Right cardiac atrium (tissue), 5 donors: ENCODE measurements around the gene TBC1D22A. TPM values are rescaled to one million over a fixed set of nuclear protein-coding genes. Genes with fewer than 3 reads are reported as not detected.
A peak's percentile ranks its signal among the peaks of the same experiment; 100 is the strongest.

Experiments used
- ATAC-seq, 2 donors: fragments of 200-7000 bp; cut with Tn5 transposase; one replicate each; pipeline versions ENCODE4 v1.8.0 to v1.9.1; 2020; ENCODE audit warnings: moderate library complexity in 2 of 2, mild to moderate bottlenecking in 1 of 2
- DNase-seq, 3 donors: peaks; one replicate each; pipeline ENCODE4 v3.0.0-alpha.2; 2020
- H3K27ac ChIP-seq: one replicate; pipeline ENCODE4 v1.5.1; 2013; ENCODE audit warnings: mild to moderate bottlenecking, low read length, control low read depth, moderate library complexity
- H3K27me3 ChIP-seq: one replicate; pipeline ENCODE4 v1.6.1; 2013; ENCODE audit not compliant: control insufficient read depth, insufficient read depth
- H3K4me1 ChIP-seq: one replicate; pipeline ENCODE4 v1.6.1; 2013; ENCODE audit warnings: low read length; ENCODE audit not compliant: control insufficient read depth, insufficient read depth
- H3K4me3 ChIP-seq: one replicate; pipeline ENCODE4 v1.5.1; 2013; ENCODE audit warnings: low read length, control low read depth
- H3K9me3 ChIP-seq: one replicate; pipeline ENCODE4 v1.6.1; 2013; ENCODE audit warnings: low read length; ENCODE audit not compliant: control insufficient read depth
- WGBS: extraction: QIAGEN DNeasy Blood & Tissue Kit; methylation state at CpG from one replicate; pipeline ENCODE4 v1.1.7; 2013; 5-methylcytosine and 5-hydroxymethylcytosine counted together
- intact Hi-C, 4 donors: fragments of 100-400 bp; cut with DNase I; formaldehyde crosslinking; loops; one replicate each; pipeline versions ENCODE4 v1.11.0 to v1.14.0; 2022 to 2023
- polyA plus RNA-seq: library from polyadenylated mRNA; stranded (reverse); fragments of 200-250 nt; gene quantifications from one replicate; pipeline ENCODE4 v1.2.3, GENCODE V29; 2013
- total RNA-seq, 4 donors: library from RNA; stranded (reverse); fragmentation: NEBNext Ultra II Directional; extraction: Animal tissue kit (Norgen Biotek cat#: 25700); gene quantifications; one replicate each; pipeline ENCODE4 v1.2.1, GENCODE V29; 2021
- donor health status: healthy with polysubstance abuse.
- donor health status: DM: no; HTN: yes; CAD: no.
- donor health status: DM: no; HTN: no; CAD: no.
- donor health status: DM: no; HTN: yes; CAD: no; lungs with severe emphysema.
- donor health status: DM: yes; HTN: yes; CAD: no.

The TBC1D22A gene
- total and polyA plus RNA-seq, 5 donors: 12.0 to 17.3 (median 15.7) TPM

GRCh38 chr22:46969491-46969890, 207.0 kb downstream of the TBC1D22A start:
- intact Hi-C loops: no loop called here
- H3K4me3 ChIP-seq: no peak overlapping the region
- 95% methylated on average over 4 of the region's 4 CpGs for WGBS
- ATAC-seq (no peak), DNase-seq (no peak)
- peaks cover 8% of the 10 kb centered on the region for H3K4me1 ChIP-seq
- H3K9me3 ChIP-seq: no peaks in the 10 kb centered on the region
- H3K27ac ChIP-seq: no peak overlapping the region
- no peaks in the 10 kb centered on the region for H3K27me3 ChIP-seq

GRCh38 chr22:46969961-46970360, 207.5 kb downstream of the TBC1D22A start:
- H3K4me1 ChIP-seq: peaks cover 8% of the 10 kb centered on the region
- H3K9me3 ChIP-seq: no peaks in the 10 kb centered on the region
- H3K4me3 ChIP-seq: no peak overlapping the region
- DNase-seq (no peak), ATAC-seq (no peak)
- WGBS: 88% methylated on average over 6 of the region's 6 CpGs
- intact Hi-C loops: no loop called here
- no peaks in the 10 kb centered on the region for H3K27me3 ChIP-seq
- H3K27ac ChIP-seq: no peak overlapping the region

GRCh38 chr22:46970411-46971098, 208.1 kb downstream of the TBC1D22A start:
- intact Hi-C loops: no loop called here
- DNase-seq (peak in 1 of 3 donors; percentile 48), ATAC-seq (peak in 1 of 2 donors; percentile 13)
- H3K9me3 ChIP-seq: no peaks in the 10 kb centered on the region
- no peaks in the 10 kb centered on the region for H3K27me3 ChIP-seq
- WGBS: 79% methylated on average over 13 of the region's 13 CpGs
- no peak overlapping the region for H3K4me3 ChIP-seq
- peaks cover 8% of the 10 kb centered on the region for H3K4me1 ChIP-seq
- H3K27ac ChIP-seq: peak overlapping the region; percentile 36

- ATAC-seq (peak; percentile 80 to 93), DNase-seq (peak; percentile 58 to 81 (median 80))
- Histone ChIP-seq H3K4me1 (peaks cover 8% of the 10 kb centered on the region), H3K27ac (peak overlapping the region; percentile 52), H3K4me3 (no peak overlapping the region), H3K9me3 (no peaks in the 10 kb centered on the region), H3K27me3 (no peaks in the 10 kb centered on the region)
- intact Hi-C loops: no loop called here
- WGBS: 37% methylated on average over 17 of the region's 17 CpGs
These were observed 208.8 kb downstream of the TBC1D22A start for GRCh38 chr22:46971099-46971763.

- ATAC-seq (no peak), DNase-seq (peak in 1 of 3 donors; percentile 55)
- Histone ChIP-seq H3K9me3 (no peaks in the 10 kb centered on the region), H3K27me3 (no peaks in the 10 kb centered on the region), H3K4me3 (no peak overlapping the region), H3K27ac (peak overlapping the region; percentile 52), H3K4me1 (peaks cover 8% of the 10 kb centered on the region)
- 72% methylated on average over 8 of the region's 8 CpGs for WGBS
- intact Hi-C loops: no loop called here
These were observed 209.3 kb downstream of the TBC1D22A start for GRCh38 chr22:46971764-46972125.

GRCh38 chr22:46972256-46972655, 209.8 kb downstream of the TBC1D22A start:
- H3K27ac ChIP-seq: no peak overlapping the region
- peak in 2 of 3 donors; percentile 42 to 53 for DNase-seq

GRCh38 chr22:46972901-46973831, 210.7 kb downstream of the TBC1D22A start:
- ATAC-seq (no peak), DNase-seq (peak in 2 of 3 donors; percentile 55 to 56)
- Histone ChIP-seq H3K27me3 (no peaks in the 10 kb centered on the region), H3K27ac (no peak overlapping the region), H3K4me3 (no peak overlapping the region), H3K9me3 (no peaks in the 10 kb centered on the region), H3K4me1 (peaks cover 8% of the 10 kb centered on the region)
- intact Hi-C loops: no loop called here
- 80% methylated on average over 32 of the region's 32 CpGs for WGBS

More at GRCh38 chr22:46972256-46972655, 209.8 kb downstream of the TBC1D22A start:
- intact Hi-C loops: no loop called here
- Histone ChIP-seq H3K4me1 (peaks cover 8% of the 10 kb centered on the region), H3K4me3 (no peak overlapping the region), H3K9me3 (no peaks in the 10 kb centered on the region), H3K27me3 (no peaks in the 10 kb centered on the region)
- WGBS: 91% methylated on average over 17 of the region's 17 CpGs
- no peak for ATAC-seq

- intact Hi-C loops: no loop called here
- Histone ChIP-seq H3K9me3 (no peaks in the 10 kb centered on the region), H3K4me3 (no peak overlapping the region), H3K4me1 (peaks cover 8% of the 10 kb centered on the region), H3K27ac (no peak overlapping the region), H3K27me3 (no peaks in the 10 kb centered on the region)
- ATAC-seq (no peak), DNase-seq (peak in 1 of 3 donors; percentile 35)
- 82% methylated on average over 20 of the region's 20 CpGs for WGBS
These were observed 211.6 kb downstream of the TBC1D22A start for GRCh38 chr22:46974077-46974476.

- Histone ChIP-seq H3K9me3 (no peaks in the 10 kb centered on the region), H3K27ac (no peak overlapping the region), H3K27me3 (no peaks in the 10 kb centered on the region), H3K4me1 (peaks cover 8% of the 10 kb centered on the region), H3K4me3 (no peak overlapping the region)
- intact Hi-C loops: no loop called here
- DNase-seq (no peak), ATAC-seq (no peak)
- 94% methylated on average over 24 of the region's 24 CpGs for WGBS
These were observed 212.5 kb downstream of the TBC1D22A start for GRCh38 chr22:46974631-46975585.

- no peak for ATAC-seq
- WGBS: 74% methylated on average over 13 of the region's 13 CpGs
- DNase-seq: no peak
- intact Hi-C loops: no loop called here
- Histone ChIP-seq H3K27ac (no peak overlapping the region), H3K4me1 (peaks cover 5% of the 10 kb centered on the region), H3K27me3 (no peaks in the 10 kb centered on the region), H3K9me3 (no peaks in the 10 kb centered on the region), H3K4me3 (no peak overlapping the region)
These were observed 213.7 kb downstream of the TBC1D22A start for GRCh38 chr22:46976143-46976542.
